ENCODE measurements around the gene POLD4. TPM values are rescaled to one million over a fixed set of nuclear protein-coding genes. Genes with fewer than 3 reads are reported as not detected.

Gene POLD4
- total and polyA plus RNA-seq, 2 of the 13 experiments (the other 11 are each of a cell fraction or from before 2014, with no cell fraction given), result 10.5 to 27.4 TPM

DNA sequence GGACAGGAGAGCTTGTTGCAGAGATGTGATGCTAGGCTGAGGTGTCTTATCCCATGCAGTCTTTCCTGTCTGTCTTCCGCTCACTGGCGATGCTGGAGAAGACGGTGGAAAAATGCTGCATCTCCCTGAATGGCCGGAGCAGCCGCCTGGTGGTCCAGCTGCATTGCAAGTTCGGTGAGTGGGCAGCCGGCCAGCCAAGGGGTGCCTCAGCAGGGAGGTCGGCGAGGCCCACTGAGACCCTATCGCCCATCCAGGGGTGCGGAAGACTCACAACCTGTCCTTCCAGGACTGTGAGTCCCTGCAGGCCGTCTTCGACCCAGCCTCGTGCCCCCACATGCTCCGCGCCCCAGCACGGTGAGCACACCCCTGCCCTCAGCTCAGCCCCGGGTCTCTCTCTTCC lies 40.1 kb upstream of the POLD4 start:
- CTCF ChIA-PET (ENCODE audit: low intra/inter-chr PET ratio, low total read pairs), result no interaction called here
- peaks cover 10% of the 10 kb centered on the region for H3K79me2 ChIP-seq (ENCODE audit: insufficient read depth, low read length)
- 87% methylated on average over 11 of the region's 18 CpGs for WGBS (ENCODE audit: low lambda C conversion rate)

More for the DNA sequence above, 40.1 kb upstream of the POLD4 start:
- no peak for DNase-seq (ENCODE audit: low spot score)
- no peak overlapping the region for H3K27ac ChIP-seq (ENCODE audit: extremely low read length, insufficient read depth, low read length)
- H4K20me1 ChIP-seq (ENCODE audit: insufficient read depth, low read length), result no peaks in the 10 kb centered on the region
- ATAC-seq, result no peak
- peaks cover 40% of the 10 kb centered on the region for H3K4me1 ChIP-seq (ENCODE audit: insufficient read depth, low read length)
- TF ChIP-seq HNRNPH1 (optimal IDR thresholded peaks at IDR 0.05; ENCODE audit: low read depth, low read length) (no peak), ZNF510 (CRISPR knock-in tag; IDR thresholded peaks at IDR 0.05; ENCODE audit: low read depth) (no peak), FOSL2 (CRISPR knock-in tag; IDR thresholded peaks at IDR 0.05) (no peak), ZNF619 (CRISPR knock-in tag; IDR thresholded peaks at IDR 0.05) (no peak), CENPX (CRISPR knock-in tag; IDR thresholded peaks at IDR 0.05) (no peak), TBX2 (CRISPR knock-in tag; IDR thresholded peaks at IDR 0.05; ENCODE audit: borderline replicate concordance) (no peak), ZC3H13 (CRISPR knock-in tag; IDR thresholded peaks at IDR 0.05) (no peak), ZNF678 (CRISPR knock-in tag; IDR thresholded peaks at IDR 0.05) (no peak), ELF1 (CRISPR knock-in tag; IDR thresholded peaks at IDR 0.05) (no peak), NCOR1 (IDR thresholded peaks at IDR 0.05; ENCODE audit: borderline replicate concordance, low read length) (no peak), ZNF562 (CRISPR knock-in tag; IDR thresholded peaks at IDR 0.05; ENCODE audit: borderline replicate concordance) (no peak), ZNF776 (CRISPR knock-in tag; IDR thresholded peaks at IDR 0.05) (no peak), TSC22D2 (CRISPR knock-in tag; IDR thresholded peaks at IDR 0.05; ENCODE audit: borderline replicate concordance) (no peak)
- TF ChIP-seq, protein P1, sequence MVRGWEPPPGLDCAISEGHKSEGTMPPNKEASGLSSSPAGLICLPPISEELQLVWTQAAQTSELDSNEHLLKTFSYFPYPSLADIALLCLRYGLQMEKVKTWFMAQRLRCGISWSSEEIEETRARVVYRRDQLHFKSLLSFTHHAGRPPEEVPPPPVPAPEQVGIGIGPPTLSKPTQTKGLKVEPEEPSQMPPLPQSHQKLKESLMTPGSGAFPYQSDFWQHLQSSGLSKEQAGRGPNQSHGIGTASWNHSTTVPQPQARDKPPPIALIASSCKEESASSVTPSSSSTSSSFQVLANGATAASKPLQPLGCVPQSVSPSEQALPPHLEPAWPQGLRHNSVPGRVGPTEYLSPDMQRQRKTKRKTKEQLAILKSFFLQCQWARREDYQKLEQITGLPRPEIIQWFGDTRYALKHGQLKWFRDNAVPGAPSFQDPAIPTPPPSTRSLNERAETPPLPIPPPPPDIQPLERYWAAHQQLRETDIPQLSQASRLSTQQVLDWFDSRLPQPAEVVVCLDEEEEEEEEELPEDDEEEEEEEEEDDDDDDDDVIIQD (CRISPR knock-in tag; IDR thresholded peaks at IDR 0.05; ENCODE audit: low read depth), result no peak
- H3K4me3 ChIP-seq (replicated peaks in 1 of 3; ENCODE audit: insufficient read depth in 1 of 3, low read depth in 2 of 3, low read length in 3 of 3), result no peak overlapping the region
- POLR2A ChIA-PET, result interaction anchor here (3.8 kb wide), 1 partner anchor 8 kb away, joined by 81 read pairs; the partner anchor contains the start of gene PPP1CA
- no peak for FAIRE-seq
- no peak overlapping the region for H3K9ac ChIP-seq (ENCODE audit: insufficient read depth, low read depth, low read length)
- H2AFZ ChIP-seq (ENCODE audit: low read length), result no peak overlapping the region
- in situ Hi-C loops (cut with HindIII; ENCODE audit: extremely low pct_ligation_motif_present, low pct_unique_long_range_greater_than_20kb), result no loop called here
- H3K9me3 ChIP-seq (ENCODE audit: low read length), result no peaks in the 10 kb centered on the region
- BruUV-seq (replicated peaks), result no TSS peak
- H3K4me2 ChIP-seq (ENCODE audit: low read depth, low read length), result no peak overlapping the region
- no peaks in the 10 kb centered on the region for H3K27me3 ChIP-seq (ENCODE audit: control insufficient read depth in 1 of 2, insufficient read depth in 2 of 2, low read length in 2 of 2)
- peaks cover 12 to 18% of the 10 kb centered on the region in 2 experiments; a peak in 4 of 5 replicates for H3K36me3 ChIP-seq (replicated peaks in 1 of 2; ENCODE audit: control insufficient read depth in 1 of 2, insufficient read depth in 2 of 2, low read length in 2 of 2)
- intact Hi-C loops (cut with micrococcal nuclease; ENCODE audit: unreplicated experiment), result no loop called here
